ENCODE measurements around the gene GTF3C4. TPM values are rescaled to one million over a fixed set of nuclear protein-coding genes. Genes with fewer than 3 reads are reported as not detected.
A peak's percentile ranks its signal among the peaks of the same experiment; 100 is the strongest.

The GTF3C4 gene
- total and polyA plus RNA-seq, 3 donors from 2014 or later = 17.2 to 19.4 (median 18.4) TPM

- intact Hi-C loops (cut with DNase I; ENCODE audit: low total_unique reads) = no loop called here
- Histone ChIP-seq H3K36me3 (ENCODE audit: low read depth, missing control alignments) (no peaks in the 10 kb centered on the region), H3K4me1 (no peaks in the 10 kb centered on the region), H3K27ac (peak overlapping the region in 1 of 2 donors; percentile 5), H3K9me3 (no peaks in the 10 kb centered on the region), H3K27me3 (no peaks in the 10 kb centered on the region), H3K4me3 (no peak overlapping the region)
- DNase-seq = no peak
- 86 to 91% methylated on average over 2 of the region's 2 CpGs for WGBS, 2 donors
- no peak for TF ChIP-seq CTCF (IDR thresholded peaks at IDR 0.05)
- no peak for TF ChIP-seq POLR2A (IDR thresholded peaks at IDR 0.05)
Observed at GRCh38 chr9:132663851-132664250, 6.4 kb upstream of the GTF3C4 start.

- Histone ChIP-seq H3K27ac (peak overlapping the region; percentile 91), H3K36me3 (ENCODE audit: low read depth, missing control alignments) (no peaks in the 10 kb centered on the region), H3K4me1 (peaks cover 13% of the 10 kb centered on the region), H3K27me3 (no peaks in the 10 kb centered on the region), H3K9me3 (no peaks in the 10 kb centered on the region), H3K4me3 (peak overlapping the region; percentile 69 to 90)
- intact Hi-C loops (cut with DNase I; ENCODE audit: low total_unique reads) = no loop called here
- DNase-seq = peak; percentile 78
- 0% methylated on average over 13 of the region's 13 CpGs for WGBS, 2 donors
- TF ChIP-seq POLR2A (IDR thresholded peaks at IDR 0.05) (no peak), CTCF (IDR thresholded peaks at IDR 0.05) (no peak)
Observed at GRCh38 chr9:132669319-132669697, 956 bp upstream of the GTF3C4 start.

- WGBS, 2 donors = 1% methylated on average over 19 to 51 of the region's 77 CpGs
- Histone ChIP-seq H3K27me3 (no peaks in the 10 kb centered on the region), H3K9me3 (no peaks in the 10 kb centered on the region), H3K36me3 (ENCODE audit: low read depth, missing control alignments) (no peaks in the 10 kb centered on the region), H3K4me3 (peak within 1 kb of the TSS; percentile 69 to 90), H3K4me1 (peaks cover 13% of the 10 kb centered on the region), H3K27ac (peak within 1 kb of the TSS; percentile 91)
- peak; percentile 90 for DNase-seq
- TF ChIP-seq CTCF (IDR thresholded peaks at IDR 0.05) = peak in 1 of 3 experiments; percentile 15
- TF ChIP-seq POLR2A (IDR thresholded peaks at IDR 0.05) = no peak
- intact Hi-C loops (cut with DNase I; ENCODE audit: low total_unique reads) = no loop called here
Observed at GRCh38 chr9:132669698-132670456, 387 bp upstream of the GTF3C4 start, which contains the start of gene DDX31. DDX31 (minus strand) TSS chr9:132669983; CDS start chr9:132669934, 49 bp downstream.

- intact Hi-C loops (cut with DNase I; ENCODE audit: low total_unique reads) = no loop called here
- H3K27ac ChIP-seq = no peak overlapping the region
- WGBS, 2 donors = 55 to 66% methylated on average over 6 of the region's 6 CpGs
Observed at GRCh38 chr9:132671620-132672412, 1.6 kb downstream of the GTF3C4 start.

More at GRCh38 chr9:132671620-132672412, 1.6 kb downstream of the GTF3C4 start:
- Histone ChIP-seq H3K36me3 (ENCODE audit: low read depth, missing control alignments) (no peaks in the 10 kb centered on the region), H3K4me1 (peaks cover 13% of the 10 kb centered on the region), H3K4me3 (peak overlapping the region; percentile 69 to 90), H3K27me3 (no peaks in the 10 kb centered on the region), H3K9me3 (no peaks in the 10 kb centered on the region)
- no peak for DNase-seq
- TF ChIP-seq CTCF (IDR thresholded peaks at IDR 0.05) = no peak
- TF ChIP-seq POLR2A (IDR thresholded peaks at IDR 0.05) = no peak

Data from testis (tissue), 3 donors.